Stimulated activated CD4-positive, alpha-beta T cell treated with anti-CD3 and anti-CD28 coated beads, Interleukin-2, amount 100 ng/mL, for 4 hours (primary cell): ENCODE data around the gene ID1.
A peak's percentile ranks its signal among the peaks of the same experiment; 100 is the strongest.
"Not testable (repeated sequence)": the region's sequence is repeated elsewhere in the genome, so short reads cannot be mapped to it uniquely, and the experiment has no call there.

Experiments used
- DNase-seq: peaks from one replicate; pipeline ENCODE4 v3.0.0-alpha.2; 2020; ENCODE audit warnings: low read depth

The ID1 gene

GRCh38 chr20:31602431-31602778, 2.7 kb upstream of the ID1 start:
- DNase-seq = no peak

GRCh38 chr20:31602779-31603441, 2.2 kb upstream of the ID1 start:
- no peak for DNase-seq

GRCh38 chr20:31603822-31604566, 1.1 kb upstream of the ID1 start:
- DNase-seq = peak; percentile 46

- no peak for DNase-seq
Measured at GRCh38 chr20:31604567-31605030, 490 bp upstream of the ID1 start.

GRCh38 chr20:31605902-31606803, 1.1 kb downstream of the ID1 start:
- no peak for DNase-seq

GRCh38 chr20:31606804-31607639, 1.9 kb downstream of the ID1 start:
- DNase-seq = no peak

- no peak for DNase-seq
Measured at GRCh38 chr20:31607640-31608250, 2.7 kb downstream of the ID1 start.

GRCh38 chr20:31608251-31608945, 3.3 kb downstream of the ID1 start:
- no peak for DNase-seq

GRCh38 chr20:31612271-31612640, 7.2 kb downstream of the ID1 start:
- DNase-seq = not testable (repeated sequence)

GRCh38 chr20:31615416-31615815, 10.3 kb downstream of the ID1 start:
- DNase-seq = no peak

GRCh38 chr20:31617432-31618104, 12.5 kb downstream of the ID1 start:
- no peak for DNase-seq

- DNase-seq = no peak
Measured at GRCh38 chr20:31620246-31620645, 15.2 kb downstream of the ID1 start.

- DNase-seq = not testable (repeated sequence)
Measured at GRCh38 chr20:31623123-31623505, 18.0 kb downstream of the ID1 start.

- not testable (repeated sequence) for DNase-seq
Measured at GRCh38 chr20:31626534-31626933, 21.4 kb downstream of the ID1 start.

- DNase-seq = not testable (repeated sequence)
Measured at GRCh38 chr20:31628057-31628456, 23.0 kb downstream of the ID1 start.

- DNase-seq = no peak
Measured at GRCh38 chr20:31630187-31630790, 25.2 kb downstream of the ID1 start.

- no peak for DNase-seq
Measured at GRCh38 chr20:31632548-31633338, 27.7 kb downstream of the ID1 start.

GRCh38 chr20:31633339-31633914, 28.3 kb downstream of the ID1 start:
- no peak for DNase-seq

GRCh38 chr20:31637660-31638059, 32.6 kb downstream of the ID1 start, which contains the start of gene COX4I2:
COX4I2 (plus strand) TSS chr20:31637912; CDS start chr20:31639018, 1,106 bp downstream.
- no peak for DNase-seq
